Right lobe of liver (tissue), 4 donors: ENCODE data around the gene KAZN.

ENCODE experiments used
- CTCF ChIP-seq, 4 donors: fragments of 200-600 bp in 3 of 4; fragments of 450-650 bp in 1 of 4; IDR thresholded peaks; one replicate each; pipeline versions ENCODE4 v1.5.1 to v1.8.0; 2016 to 2022; ENCODE audit warnings: antibody characterized with exemption in 4 of 4, mild to moderate bottlenecking in 2 of 4
- POLR2A ChIP-seq: fragments of 450-650 bp; IDR thresholded peaks from one replicate; pipeline ENCODE4 v1.6.1; 2017; ENCODE audit warnings: antibody characterized with exemption, mild to moderate bottlenecking
- donor health status: DM: no; HTN: no; CAD: no.
- donor health status: DM: no; HTN: no; CAD: no.
- donor health status: DM: no; HTN: yes; CAD: no.

GRCh38 chr1:15099441-15100120, 501.1 kb downstream of the KAZN start:
- no peak for TF ChIP-seq CTCF (IDR thresholded peaks at IDR 0.05)
- no peak for TF ChIP-seq POLR2A
